Measurements from ENCODE around the gene OLFM3.

Gene OLFM3

DNA sequence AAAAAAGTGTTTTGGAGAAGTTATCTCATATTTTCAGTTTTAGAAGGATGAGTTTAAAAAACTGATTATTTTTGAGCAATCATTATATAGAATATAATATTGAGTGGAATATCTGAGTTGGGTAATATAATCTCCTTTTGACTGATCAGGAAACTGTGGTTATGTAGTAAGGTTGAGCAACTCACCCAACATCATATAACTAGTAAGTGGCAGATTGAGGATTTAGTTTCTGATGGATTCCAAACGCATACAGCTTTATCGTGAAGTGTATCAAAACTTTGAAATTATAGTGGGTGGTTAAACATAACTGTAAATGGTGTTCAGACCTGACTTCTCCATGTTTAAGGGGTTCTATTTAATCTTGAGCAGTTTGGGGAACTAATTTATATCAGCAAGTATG, 98.6 kb downstream of the OLFM3 start (continued):
- TF ChIP-seq, protein P1, sequence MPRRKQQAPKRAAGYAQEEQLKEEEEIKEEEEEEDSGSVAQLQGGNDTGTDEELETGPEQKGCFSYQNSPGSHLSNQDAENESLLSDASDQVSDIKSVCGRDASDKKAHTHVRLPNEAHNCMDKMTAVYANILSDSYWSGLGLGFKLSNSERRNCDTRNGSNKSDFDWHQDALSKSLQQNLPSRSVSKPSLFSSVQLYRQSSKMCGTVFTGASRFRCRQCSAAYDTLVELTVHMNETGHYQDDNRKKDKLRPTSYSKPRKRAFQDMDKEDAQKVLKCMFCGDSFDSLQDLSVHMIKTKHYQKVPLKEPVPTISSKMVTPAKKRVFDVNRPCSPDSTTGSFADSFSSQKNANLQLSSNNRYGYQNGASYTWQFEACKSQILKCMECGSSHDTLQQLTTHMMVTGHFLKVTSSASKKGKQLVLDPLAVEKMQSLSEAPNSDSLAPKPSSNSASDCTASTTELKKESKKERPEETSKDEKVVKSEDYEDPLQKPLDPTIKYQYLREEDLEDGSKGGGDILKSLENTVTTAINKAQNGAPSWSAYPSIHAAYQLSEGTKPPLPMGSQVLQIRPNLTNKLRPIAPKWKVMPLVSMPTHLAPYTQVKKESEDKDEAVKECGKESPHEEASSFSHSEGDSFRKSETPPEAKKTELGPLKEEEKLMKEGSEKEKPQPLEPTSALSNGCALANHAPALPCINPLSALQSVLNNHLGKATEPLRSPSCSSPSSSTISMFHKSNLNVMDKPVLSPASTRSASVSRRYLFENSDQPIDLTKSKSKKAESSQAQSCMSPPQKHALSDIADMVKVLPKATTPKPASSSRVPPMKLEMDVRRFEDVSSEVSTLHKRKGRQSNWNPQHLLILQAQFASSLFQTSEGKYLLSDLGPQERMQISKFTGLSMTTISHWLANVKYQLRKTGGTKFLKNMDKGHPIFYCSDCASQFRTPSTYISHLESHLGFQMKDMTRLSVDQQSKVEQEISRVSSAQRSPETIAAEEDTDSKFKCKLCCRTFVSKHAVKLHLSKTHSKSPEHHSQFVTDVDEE (CRISPR knock-in tag; IDR thresholded peaks at IDR 0.05): no peak

- TF ChIP-seq ZFP3 (CRISPR knock-in tag; IDR thresholded peaks at IDR 0.05) (no peak), TOX (CRISPR knock-in tag; IDR thresholded peaks at IDR 0.05; ENCODE audit: borderline replicate concordance) (no peak), RARB (CRISPR knock-in tag; IDR thresholded peaks at IDR 0.05) (no peak), ISL1 (CRISPR knock-in tag; IDR thresholded peaks at IDR 0.05) (no peak), ARNTL (CRISPR knock-in tag; IDR thresholded peaks at IDR 0.05; ENCODE audit: borderline replicate concordance, low read depth) (no peak)
- TF ChIP-seq, protein P2, sequence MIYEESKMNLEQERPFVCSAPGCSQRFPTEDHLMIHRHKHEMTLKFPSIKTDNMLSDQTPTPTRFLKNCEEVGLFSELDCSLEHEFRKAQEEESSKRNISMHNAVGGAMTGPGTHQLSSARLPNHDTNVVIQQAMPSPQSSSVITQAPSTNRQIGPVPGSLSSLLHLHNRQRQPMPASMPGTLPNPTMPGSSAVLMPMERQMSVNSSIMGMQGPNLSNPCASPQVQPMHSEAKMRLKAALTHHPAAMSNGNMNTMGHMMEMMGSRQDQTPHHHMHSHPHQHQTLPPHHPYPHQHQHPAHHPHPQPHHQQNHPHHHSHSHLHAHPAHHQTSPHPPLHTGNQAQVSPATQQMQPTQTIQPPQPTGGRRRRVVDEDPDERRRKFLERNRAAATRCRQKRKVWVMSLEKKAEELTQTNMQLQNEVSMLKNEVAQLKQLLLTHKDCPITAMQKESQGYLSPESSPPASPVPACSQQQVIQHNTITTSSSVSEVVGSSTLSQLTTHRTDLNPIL (CRISPR knock-in tag; IDR thresholded peaks at IDR 0.05; ENCODE audit: low read depth): no peak
- TF ChIP-seq, protein P1 (CRISPR knock-in tag; IDR thresholded peaks at IDR 0.05): no peak
- TF ChIP-seq, protein P3, sequence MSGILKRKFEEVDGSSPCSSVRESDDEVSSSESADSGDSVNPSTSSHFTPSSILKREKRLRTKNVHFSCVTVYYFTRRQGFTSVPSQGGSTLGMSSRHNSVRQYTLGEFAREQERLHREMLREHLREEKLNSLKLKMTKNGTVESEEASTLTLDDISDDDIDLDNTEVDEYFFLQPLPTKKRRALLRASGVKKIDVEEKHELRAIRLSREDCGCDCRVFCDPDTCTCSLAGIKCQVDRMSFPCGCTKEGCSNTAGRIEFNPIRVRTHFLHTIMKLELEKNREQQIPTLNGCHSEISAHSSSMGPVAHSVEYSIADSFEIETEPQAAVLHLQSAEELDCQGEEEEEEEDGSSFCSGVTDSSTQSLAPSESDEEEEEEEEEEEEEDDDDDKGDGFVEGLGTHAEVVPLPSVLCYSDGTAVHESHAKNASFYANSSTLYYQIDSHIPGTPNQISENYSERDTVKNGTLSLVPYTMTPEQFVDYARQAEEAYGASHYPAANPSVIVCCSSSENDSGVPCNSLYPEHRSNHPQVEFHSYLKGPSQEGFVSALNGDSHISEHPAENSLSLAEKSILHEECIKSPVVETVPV (CRISPR knock-in tag; IDR thresholded peaks at IDR 0.05): no peak
- ATAC-seq: no peak
Measured at GRCh38 chr1:101884621-101885020, 112.1 kb downstream of the OLFM3 start.

DNA sequence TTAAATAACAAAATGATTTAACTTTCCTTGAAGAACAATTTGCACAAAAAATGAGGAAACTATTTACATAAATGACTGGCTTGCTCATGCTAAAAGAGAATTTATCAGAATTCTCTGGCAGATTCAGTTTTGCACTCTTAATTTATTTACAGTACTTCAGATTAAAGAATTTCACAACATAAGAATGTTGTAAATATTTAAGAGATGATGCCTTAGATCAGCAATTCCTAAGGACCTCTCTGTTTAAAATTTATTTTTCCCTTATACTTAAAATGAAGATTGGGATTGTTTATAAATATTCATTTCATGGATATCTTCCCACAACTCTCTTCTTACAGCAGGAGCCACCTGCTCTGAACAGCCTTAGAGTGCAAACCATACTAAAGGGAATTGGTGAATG, 120.8 kb downstream of the OLFM3 start:
- ATAC-seq: no peak
- TF ChIP-seq ZFP30 (CRISPR knock-in tag; IDR thresholded peaks at IDR 0.05): no peak
- no peak for TF ChIP-seq SNAI2 (CRISPR knock-in tag; IDR thresholded peaks at IDR 0.05)
- TF ChIP-seq ZFP3 (CRISPR knock-in tag; IDR thresholded peaks at IDR 0.05): no peak
- TF ChIP-seq, protein P4, sequence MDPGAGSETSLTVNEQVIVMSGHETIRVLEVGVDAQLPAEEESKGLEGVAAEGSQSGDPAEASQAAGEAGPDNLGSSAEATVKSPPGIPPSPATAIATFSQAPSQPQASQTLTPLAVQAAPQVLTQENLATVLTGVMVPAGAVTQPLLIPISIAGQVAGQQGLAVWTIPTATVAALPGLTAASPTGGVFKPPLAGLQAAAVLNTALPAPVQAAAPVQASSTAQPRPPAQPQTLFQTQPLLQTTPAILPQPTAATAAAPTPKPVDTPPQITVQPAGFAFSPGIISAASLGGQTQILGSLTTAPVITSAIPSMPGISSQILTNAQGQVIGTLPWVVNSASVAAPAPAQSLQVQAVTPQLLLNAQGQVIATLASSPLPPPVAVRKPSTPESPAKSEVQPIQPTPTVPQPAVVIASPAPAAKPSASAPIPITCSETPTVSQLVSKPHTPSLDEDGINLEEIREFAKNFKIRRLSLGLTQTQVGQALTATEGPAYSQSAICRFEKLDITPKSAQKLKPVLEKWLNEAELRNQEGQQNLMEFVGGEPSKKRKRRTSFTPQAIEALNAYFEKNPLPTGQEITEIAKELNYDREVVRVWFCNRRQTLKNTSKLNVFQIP (CRISPR knock-in tag; IDR thresholded peaks at IDR 0.05; ENCODE audit: borderline replicate concordance, low read depth): no peak
- TF ChIP-seq, protein P5, sequence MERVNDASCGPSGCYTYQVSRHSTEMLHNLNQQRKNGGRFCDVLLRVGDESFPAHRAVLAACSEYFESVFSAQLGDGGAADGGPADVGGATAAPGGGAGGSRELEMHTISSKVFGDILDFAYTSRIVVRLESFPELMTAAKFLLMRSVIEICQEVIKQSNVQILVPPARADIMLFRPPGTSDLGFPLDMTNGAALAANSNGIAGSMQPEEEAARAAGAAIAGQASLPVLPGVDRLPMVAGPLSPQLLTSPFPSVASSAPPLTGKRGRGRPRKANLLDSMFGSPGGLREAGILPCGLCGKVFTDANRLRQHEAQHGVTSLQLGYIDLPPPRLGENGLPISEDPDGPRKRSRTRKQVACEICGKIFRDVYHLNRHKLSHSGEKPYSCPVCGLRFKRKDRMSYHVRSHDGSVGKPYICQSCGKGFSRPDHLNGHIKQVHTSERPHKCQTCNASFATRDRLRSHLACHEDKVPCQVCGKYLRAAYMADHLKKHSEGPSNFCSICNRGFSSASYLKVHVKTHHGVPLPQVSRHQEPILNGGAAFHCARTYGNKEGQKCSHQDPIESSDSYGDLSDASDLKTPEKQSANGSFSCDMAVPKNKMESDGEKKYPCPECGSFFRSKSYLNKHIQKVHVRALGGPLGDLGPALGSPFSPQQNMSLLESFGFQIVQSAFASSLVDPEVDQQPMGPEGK (CRISPR knock-in tag; IDR thresholded peaks at IDR 0.05; ENCODE audit: borderline replicate concordance): no peak
- no peak for TF ChIP-seq ZNF70 (CRISPR knock-in tag; IDR thresholded peaks at IDR 0.05)
- TF ChIP-seq TCF4 (CRISPR knock-in tag; IDR thresholded peaks at IDR 0.05; ENCODE audit: borderline replicate concordance): no peak

- ATAC-seq: no peak
- TF ChIP-seq ZFP30 (CRISPR knock-in tag; IDR thresholded peaks at IDR 0.05): no peak
- TF ChIP-seq, protein P2 (CRISPR knock-in tag; IDR thresholded peaks at IDR 0.05; ENCODE audit: low read depth): no peak
- TF ChIP-seq, protein P3 (CRISPR knock-in tag; IDR thresholded peaks at IDR 0.05): no peak
- TF ChIP-seq, protein P1 (CRISPR knock-in tag; IDR thresholded peaks at IDR 0.05): no peak
- no peak for TF ChIP-seq ZFP3 (CRISPR knock-in tag; IDR thresholded peaks at IDR 0.05)
- no peak for TF ChIP-seq ESRRG (CRISPR knock-in tag; IDR thresholded peaks at IDR 0.05)
- no peak for TF ChIP-seq ZNF70 (CRISPR knock-in tag; IDR thresholded peaks at IDR 0.05)
- TF ChIP-seq BACH2 (CRISPR knock-in tag; IDR thresholded peaks at IDR 0.05; ENCODE audit: borderline replicate concordance): no peak
Measured at GRCh38 chr1:101873672-101874071, 123.1 kb downstream of the OLFM3 start.

All from SK-N-SH treated with all-trans-retinoic acid at 6 μM for 48 hours (cell line).